HepG2 (cell line): ENCODE measurements around the gene OSBPL3. TPM values are rescaled to one million over a fixed set of nuclear protein-coding genes. Genes with fewer than 3 reads are reported as not detected.

ENCODE experiments used
- ASH2L ChIP-seq: fragments of 300-600, 200-600 bp; sonication (generic); IDR thresholded peaks from 2 replicates; pipeline ENCODE4 v1.7.0; 2017; ENCODE audit warnings: low read depth, mild to moderate bottlenecking, moderate library complexity, mixed read lengths, low read length; ENCODE audit not compliant: insufficient read length
- ATF1 ChIP-seq: IDR thresholded peaks from 2 replicates; pipeline ENCODE4 v1.6.1; 2016; ENCODE audit warnings: mild to moderate bottlenecking, control low read depth
- FOXO1 ChIP-seq: sonication (generic); formaldehyde crosslinking; IDR thresholded peaks from 2 replicates; pipeline ENCODE4 v1.4.0; 2020; ENCODE audit warnings: missing genetic modification reagents
- GZF1 ChIP-seq: sonication (generic); formaldehyde crosslinking; IDR thresholded peaks from 2 replicates; pipeline ENCODE4 v1.5.1; 2020; ENCODE audit warnings: mild to moderate bottlenecking, missing genetic modification reagents
- HNRNPK ChIP-seq: fragments of 200-400 bp; formaldehyde crosslinking; IDR thresholded peaks from 2 replicates; pipeline ENCODE4 v1.6.1; 2018; ENCODE audit warnings: low read length, low read depth, moderate library complexity, mild to moderate bottlenecking; ENCODE audit not compliant: poor library complexity, severe bottlenecking
- NCOR1 ChIP-seq: fragments of 200-600 bp; sonication (generic); IDR thresholded peaks from 2 replicates; pipeline ENCODE4 v1.7.0; 2017; ENCODE audit warnings: antibody characterized with exemption, low read length, borderline replicate concordance
- POGZ ChIP-seq: sonication (generic); formaldehyde crosslinking; IDR thresholded peaks from 2 replicates; pipeline ENCODE4 v1.4.0; 2020; ENCODE audit warnings: mild to moderate bottlenecking, missing genetic modification reagents
- ZNF232 ChIP-seq: sonication (generic); formaldehyde crosslinking; IDR thresholded peaks from 2 replicates; pipeline ENCODE4 v1.4.0; 2020; ENCODE audit warnings: missing genetic modification reagents, borderline replicate concordance
- ZNF510 ChIP-seq: sonication (generic); formaldehyde crosslinking; IDR thresholded peaks from 2 replicates; pipeline ENCODE4 v1.4.0; 2020; ENCODE audit warnings: low read depth, mild to moderate bottlenecking, missing genetic modification reagents
- ZNF558 ChIP-seq: sonication (generic); formaldehyde crosslinking; IDR thresholded peaks from 2 replicates; pipeline ENCODE4 v1.9.0; 2022; ENCODE audit warnings: mild to moderate bottlenecking, missing genetic modification reagents, borderline replicate concordance
- ZNF605 ChIP-seq: sonication (generic); formaldehyde crosslinking; IDR thresholded peaks from 2 replicates; pipeline ENCODE4 v1.8.0; 2022; ENCODE audit warnings: mild to moderate bottlenecking, missing genetic modification reagents
- ZNF615 ChIP-seq: sonication (generic); formaldehyde crosslinking; IDR thresholded peaks from 2 replicates; pipeline ENCODE4 v1.5.0; 2020; ENCODE audit warnings: mild to moderate bottlenecking, missing genetic modification reagents, borderline replicate concordance
- ZNF709 ChIP-seq: sonication (generic); formaldehyde crosslinking; IDR thresholded peaks from 2 replicates; pipeline ENCODE4 v1.5.0; 2020; ENCODE audit warnings: mild to moderate bottlenecking, missing genetic modification reagents
- polyA plus RNA-seq, 8 experiments: library from polyadenylated mRNA; depleted of rRNA in 3 of 8; stranded (reverse) in 7 of 8; unstranded in 1 of 8; fragments of >200 nt; fragmentation: Illumina TruSeq in 4 of 8; extraction: Trizol in 4 of 8; gene quantifications; 2 replicates each; pipeline versions ENCODE4 v1.2.1 to v1.2.3, GENCODE V29; 2011 to 2016; ENCODE audit warnings: low read depth in 4 of 8, missing spikeins in 1 of 8, mixed read lengths in 1 of 8; ENCODE audit not compliant: insufficient read depth in 1 of 8
- total RNA-seq, 5 experiments: library from RNA; depleted of rRNA; stranded (reverse); fragments of >200 nt; fragmentation: Illumina TruSeq; extraction: Trizol; gene quantifications; 2 replicates each; pipeline ENCODE4 v1.2.3, GENCODE V29; 2016; ENCODE audit warnings: low read depth in 1 of 5
- TF ChIP-seq, protein P1 (sequence below): sonication (generic); formaldehyde crosslinking; IDR thresholded peaks from 2 replicates; pipeline ENCODE4 v1.4.0; 2020; ENCODE audit warnings: mild to moderate bottlenecking, missing genetic modification reagents, borderline replicate concordance
- TF ChIP-seq, protein P2 (sequence below): sonication (generic); formaldehyde crosslinking; IDR thresholded peaks from 2 replicates; pipeline ENCODE4 v1.5.0; 2020; ENCODE audit warnings: mild to moderate bottlenecking, missing genetic modification reagents
- TF ChIP-seq, protein P3 (sequence below): IDR thresholded peaks from 2 replicates; pipeline ENCODE4 v1.6.1; 2012; ENCODE audit warnings: inconsistent platforms

Gene OSBPL3
- total and polyA plus RNA-seq, 2 of the 13 experiments (the other 11 are each of a cell fraction or from before 2014, with no cell fraction given) = 8.8 to 28.9 TPM

DNA sequence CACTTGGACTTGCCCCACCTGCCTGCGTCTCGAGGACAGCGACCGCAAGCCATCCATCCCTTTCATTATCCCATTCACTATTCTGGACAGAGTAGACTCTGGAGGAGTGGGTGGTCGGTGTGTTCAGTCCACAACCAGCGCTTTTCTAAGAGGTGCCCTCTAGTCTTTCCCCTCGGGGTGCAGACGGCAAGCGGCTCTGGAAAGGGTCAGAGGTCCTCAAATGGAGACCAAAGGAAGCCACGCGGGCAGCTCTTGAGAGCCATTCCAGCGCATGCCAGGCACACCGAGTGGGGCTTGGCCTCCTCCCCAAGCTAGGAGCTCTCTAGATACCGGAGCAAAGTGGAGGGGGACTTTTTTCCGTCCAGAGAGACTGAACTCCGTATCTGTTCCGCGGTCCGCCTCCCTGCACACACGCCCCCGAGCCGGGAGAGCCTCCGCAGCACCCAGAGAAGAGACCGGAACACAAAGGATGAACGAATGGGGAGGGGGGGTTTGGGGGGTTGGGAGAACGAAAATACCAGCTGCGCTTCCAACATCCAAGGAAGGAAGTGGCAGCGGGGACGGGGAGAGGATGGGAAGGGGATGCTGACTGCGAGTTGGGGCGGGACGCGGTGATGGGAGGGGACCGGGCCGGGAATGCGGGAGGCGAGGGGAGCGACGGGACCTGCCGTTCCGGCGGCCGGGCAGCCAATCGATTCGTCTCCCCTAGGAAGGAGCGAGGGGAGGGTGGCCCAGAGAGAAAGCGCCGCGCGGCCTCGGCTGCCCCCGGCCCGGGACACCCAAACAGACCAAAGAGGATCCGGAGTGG is 223.2 kb downstream of the OSBPL3 start (continued):
- TF ChIP-seq ZNF615 (CRISPR knock-in tag) = peak; percentile 53; the same call in 1 of the 2 replicates
- TF ChIP-seq, protein P1, sequence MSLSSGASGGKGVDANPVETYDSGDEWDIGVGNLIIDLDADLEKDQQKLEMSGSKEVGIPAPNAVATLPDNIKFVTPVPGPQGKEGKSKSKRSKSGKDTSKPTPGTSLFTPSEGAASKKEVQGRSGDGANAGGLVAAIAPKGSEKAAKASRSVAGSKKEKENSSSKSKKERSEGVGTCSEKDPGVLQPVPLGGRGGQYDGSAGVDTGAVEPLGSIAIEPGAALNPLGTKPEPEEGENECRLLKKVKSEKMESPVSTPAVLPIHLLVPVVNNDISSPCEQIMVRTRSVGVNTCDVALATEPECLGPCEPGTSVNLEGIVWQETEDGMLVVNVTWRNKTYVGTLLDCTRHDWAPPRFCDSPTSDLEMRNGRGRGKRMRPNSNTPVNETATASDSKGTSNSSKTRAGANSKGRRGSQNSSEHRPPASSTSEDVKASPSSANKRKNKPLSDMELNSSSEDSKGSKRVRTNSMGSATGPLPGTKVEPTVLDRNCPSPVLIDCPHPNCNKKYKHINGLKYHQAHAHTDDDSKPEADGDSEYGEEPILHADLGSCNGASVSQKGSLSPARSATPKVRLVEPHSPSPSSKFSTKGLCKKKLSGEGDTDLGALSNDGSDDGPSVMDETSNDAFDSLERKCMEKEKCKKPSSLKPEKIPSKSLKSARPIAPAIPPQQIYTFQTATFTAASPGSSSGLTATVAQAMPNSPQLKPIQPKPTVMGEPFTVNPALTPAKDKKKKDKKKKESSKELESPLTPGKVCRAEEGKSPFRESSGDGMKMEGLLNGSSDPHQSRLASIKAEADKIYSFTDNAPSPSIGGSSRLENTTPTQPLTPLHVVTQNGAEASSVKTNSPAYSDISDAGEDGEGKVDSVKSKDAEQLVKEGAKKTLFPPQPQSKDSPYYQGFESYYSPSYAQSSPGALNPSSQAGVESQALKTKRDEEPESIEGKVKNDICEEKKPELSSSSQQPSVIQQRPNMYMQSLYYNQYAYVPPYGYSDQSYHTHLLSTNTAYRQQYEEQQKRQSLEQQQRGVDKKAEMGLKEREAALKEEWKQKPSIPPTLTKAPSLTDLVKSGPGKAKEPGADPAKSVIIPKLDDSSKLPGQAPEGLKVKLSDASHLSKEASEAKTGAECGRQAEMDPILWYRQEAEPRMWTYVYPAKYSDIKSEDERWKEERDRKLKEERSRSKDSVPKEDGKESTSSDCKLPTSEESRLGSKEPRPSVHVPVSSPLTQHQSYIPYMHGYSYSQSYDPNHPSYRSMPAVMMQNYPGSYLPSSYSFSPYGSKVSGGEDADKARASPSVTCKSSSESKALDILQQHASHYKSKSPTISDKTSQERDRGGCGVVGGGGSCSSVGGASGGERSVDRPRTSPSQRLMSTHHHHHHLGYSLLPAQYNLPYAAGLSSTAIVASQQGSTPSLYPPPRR (CRISPR knock-in tag) = 0 out of 2 replicates have a peak, but pooled peaks have one; percentile 11
- TF ChIP-seq, protein P2, sequence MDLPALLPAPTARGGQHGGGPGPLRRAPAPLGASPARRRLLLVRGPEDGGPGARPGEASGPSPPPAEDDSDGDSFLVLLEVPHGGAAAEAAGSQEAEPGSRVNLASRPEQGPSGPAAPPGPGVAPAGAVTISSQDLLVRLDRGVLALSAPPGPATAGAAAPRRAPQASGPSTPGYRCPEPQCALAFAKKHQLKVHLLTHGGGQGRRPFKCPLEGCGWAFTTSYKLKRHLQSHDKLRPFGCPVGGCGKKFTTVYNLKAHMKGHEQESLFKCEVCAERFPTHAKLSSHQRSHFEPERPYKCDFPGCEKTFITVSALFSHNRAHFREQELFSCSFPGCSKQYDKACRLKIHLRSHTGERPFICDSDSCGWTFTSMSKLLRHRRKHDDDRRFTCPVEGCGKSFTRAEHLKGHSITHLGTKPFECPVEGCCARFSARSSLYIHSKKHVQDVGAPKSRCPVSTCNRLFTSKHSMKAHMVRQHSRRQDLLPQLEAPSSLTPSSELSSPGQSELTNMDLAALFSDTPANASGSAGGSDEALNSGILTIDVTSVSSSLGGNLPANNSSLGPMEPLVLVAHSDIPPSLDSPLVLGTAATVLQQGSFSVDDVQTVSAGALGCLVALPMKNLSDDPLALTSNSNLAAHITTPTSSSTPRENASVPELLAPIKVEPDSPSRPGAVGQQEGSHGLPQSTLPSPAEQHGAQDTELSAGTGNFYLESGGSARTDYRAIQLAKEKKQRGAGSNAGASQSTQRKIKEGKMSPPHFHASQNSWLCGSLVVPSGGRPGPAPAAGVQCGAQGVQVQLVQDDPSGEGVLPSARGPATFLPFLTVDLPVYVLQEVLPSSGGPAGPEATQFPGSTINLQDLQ = peak; percentile 67; the same call in 1 of the 2 replicates
- TF ChIP-seq, protein P3, sequence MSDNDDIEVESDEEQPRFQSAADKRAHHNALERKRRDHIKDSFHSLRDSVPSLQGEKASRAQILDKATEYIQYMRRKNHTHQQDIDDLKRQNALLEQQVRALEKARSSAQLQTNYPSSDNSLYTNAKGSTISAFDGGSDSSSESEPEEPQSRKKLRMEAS = peak; percentile 78
- TF ChIP-seq HNRNPK = peak; percentile 94
- peak; percentile 40 for TF ChIP-seq ASH2L
- TF ChIP-seq ZNF605 (CRISPR knock-in tag) = 0 out of 2 replicates have a peak, but pooled peaks have one; percentile 50
- TF ChIP-seq ZNF558 (CRISPR knock-in tag) = peak; percentile 58; the same call in 1 of the 2 replicates
- TF ChIP-seq ZNF510 (CRISPR knock-in tag) = no peak
- no peak for TF ChIP-seq NCOR1
- no peak for TF ChIP-seq POGZ (CRISPR knock-in tag)
- TF ChIP-seq ZNF232 (CRISPR knock-in tag) = 0 out of 2 replicates have a peak, but pooled peaks have one; percentile 9
- TF ChIP-seq FOXO1 (CRISPR knock-in tag) = no peak
- peak; percentile 64; the same call in 1 of the 2 replicates for TF ChIP-seq ZNF709 (CRISPR knock-in tag)
- TF ChIP-seq ATF1 (CRISPR knock-in tag) = no peak
- TF ChIP-seq GZF1 (CRISPR knock-in tag) = no peak
